Diencephalon (tissue), 1 donor: ENCODE results near the gene LINGO4. TPM values are rescaled to one million over a fixed set of nuclear protein-coding genes. Genes with fewer than 3 reads are reported as not detected.

Source experiments
- small RNA-seq: library from RNA; depleted of rRNA; stranded (forward); fragments of <200 nt; gene quantifications from one replicate; pipeline ENCODE3, GENCODE V24; 2014
- total RNA-seq: library from RNA; depleted of rRNA; stranded (reverse); fragments of >200 nt; gene quantifications from one replicate; pipeline ENCODE4 v1.2.3, GENCODE V29; 2014

LINGO4 gene
- total RNA-seq, result 0.23 TPM

GRCh38 chr1:151805066-151805820, at the start of gene LINGO4:
Gene LINGO4 (minus strand): TSS chr1:151805419. CDS start chr1:151802704, 2,715 bp downstream.

GRCh38 chr1:151853411-151853943, 48.3 kb upstream of the LINGO4 start, which contains the start of gene THEM5:
Gene THEM5 (minus strand): TSS chr1:151853712. CDS start chr1:151853565, 147 bp downstream.

GRCh38 chr1:151839457-151840403, 34.5 kb upstream of the LINGO4 start, which contains the start of gene C2CD4D:
Gene C2CD4D (minus strand): TSS chr1:151839820. CDS start chr1:151838989, 831 bp downstream.

DNA sequence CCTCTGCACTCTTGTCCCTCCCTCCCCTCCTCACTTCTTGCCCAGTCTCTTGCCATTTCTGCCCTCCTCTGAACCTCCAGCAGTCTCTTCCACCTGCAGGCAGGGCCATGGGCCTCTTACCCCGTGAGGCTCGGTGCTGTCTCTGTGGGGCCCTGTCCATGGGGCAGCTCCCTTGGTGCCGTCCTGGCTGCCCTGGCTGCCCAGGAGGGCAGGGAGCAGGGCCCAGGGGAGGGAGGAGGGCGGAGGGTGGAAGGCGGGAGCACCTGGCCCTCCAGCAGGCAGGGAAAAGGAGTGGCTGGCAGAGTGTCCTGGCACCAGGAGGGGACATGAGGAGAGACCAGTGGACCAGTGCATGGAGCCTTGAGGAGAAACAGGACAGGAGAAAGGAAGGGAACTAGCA, 26.4 kb upstream of the LINGO4 start, which contains the start of gene RORC:
Gene RORC, minus strand, starts transcription at position 198 of the 400 bp plus-strand sequence. Its CDS starts 38 bp downstream, at position 160.

GRCh38 chr1:151790071-151790939, 14.9 kb downstream of the LINGO4 start, which contains the start of gene TDRKH:
Gene TDRKH (minus strand): TSS chr1:151790500. CDS start chr1:151783022, 7,478 bp downstream.

GRCh38 chr1:151762941-151763921, 42.0 kb downstream of the LINGO4 start, which contains the start of gene MRPL9:
Gene MRPL9 (minus strand): TSS chr1:151763496. CDS start chr1:151763479, 17 bp downstream.

Small RNA genes lying within 50 kb of the gene (small RNA-seq; reads per million reads assigned to genes)
- not detected for gene RF00019

Other genes starting within 250 kb of the LINGO4 start
- 85.6 TPM for gene SNX27, start 193.4 kb downstream of the LINGO4 start, total RNA-seq
- 36.0 TPM for gene CELF3, start 88.6 kb downstream of the LINGO4 start, total RNA-seq
- 13.4 TPM for gene RIIAD1, start 83.9 kb downstream of the LINGO4 start, total RNA-seq
- gene MRPL9, start 41.9 kb downstream of the LINGO4 start, total RNA-seq, result 55.4 TPM
- gene TDRKH, start 14.9 kb downstream of the LINGO4 start, total RNA-seq, result 18.2 TPM
- 0.23 TPM for gene RORC, start 26.4 kb upstream of the LINGO4 start, total RNA-seq
- not detected for gene C2CD4D, start 34.4 kb upstream of the LINGO4 start, total RNA-seq
- not detected for gene THEM5, start 48.3 kb upstream of the LINGO4 start, total RNA-seq
- 9.9 TPM for gene THEM4, start 104.1 kb upstream of the LINGO4 start, total RNA-seq
- 16.4 TPM for gene S100A10, start 188.4 kb upstream of the LINGO4 start, total RNA-seq
- 5.1 TPM for gene S100A11, start 231.6 kb upstream of the LINGO4 start, total RNA-seq